Stimulated activated CD4-positive, alpha-beta T cell treated with anti-CD3 and anti-CD28 coated beads, Interleukin-1b, Interleukin-23, amount 100 ng/mL, for 24 hours (primary cell): ENCODE measurements around the gene GPATCH8.
A peak's percentile ranks its signal among the peaks of the same experiment; 100 is the strongest.
"Not testable (repeated sequence)": the region's sequence is repeated elsewhere in the genome, so short reads cannot be mapped to it uniquely, and the experiment has no call there.

Source experiments
- DNase-seq, 4 experiments: peaks; one replicate each; pipeline ENCODE4 v3.0.0-alpha.2; 2020; ENCODE audit warnings: low read depth in 4 of 4, low spot score in 1 of 4

Gene GPATCH8

DNA sequence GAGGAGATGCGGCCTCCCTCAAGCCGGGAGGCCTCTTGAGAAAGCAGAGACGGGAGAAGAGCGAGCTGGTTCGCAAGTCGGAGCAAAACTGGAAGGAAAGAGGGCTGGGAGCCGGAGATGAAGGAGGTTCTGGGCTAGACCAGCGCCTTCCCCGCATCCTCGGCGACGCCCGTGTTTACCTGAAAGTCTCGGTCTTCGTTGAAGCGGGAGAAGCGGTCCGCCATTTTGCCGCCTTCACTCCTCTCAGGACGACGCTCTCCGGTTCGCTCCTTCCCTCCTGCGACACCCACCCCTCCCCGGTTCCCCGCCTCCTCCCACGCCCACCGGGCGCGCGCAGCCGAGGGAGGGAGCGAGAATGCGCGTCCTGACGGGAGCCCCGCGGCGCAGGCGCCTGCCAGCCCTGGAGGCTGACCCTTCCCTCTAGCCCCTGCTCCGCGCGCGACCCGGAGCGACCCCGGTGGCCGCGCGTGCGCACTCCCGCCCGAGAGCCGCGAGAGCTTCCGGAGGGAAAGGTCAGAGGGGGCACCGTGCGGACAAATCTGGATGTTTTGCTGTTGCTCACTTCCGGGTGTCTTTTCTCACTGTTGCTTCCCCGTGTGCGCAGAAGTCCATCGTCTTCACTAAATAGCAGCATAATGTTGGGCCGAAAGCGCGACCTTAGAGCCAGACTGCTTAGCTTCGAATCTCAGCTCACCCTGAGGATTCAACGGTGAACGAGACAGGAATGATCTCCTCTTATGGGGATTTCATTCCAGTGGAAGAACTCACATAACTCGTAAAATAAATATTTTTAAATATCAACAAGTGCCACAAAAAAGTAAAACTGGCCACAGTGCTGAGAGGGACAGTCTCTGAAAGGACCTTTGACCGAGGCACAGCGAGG lies at the start of gene GPATCH8:
TSS of gene GPATCH8 (minus strand) at position 260 of the 883 bp plus-strand sequence. CDS start at position 224, 36 bp downstream.
- peak; percentile 76 to 91 (median 88) for DNase-seq

DNA sequence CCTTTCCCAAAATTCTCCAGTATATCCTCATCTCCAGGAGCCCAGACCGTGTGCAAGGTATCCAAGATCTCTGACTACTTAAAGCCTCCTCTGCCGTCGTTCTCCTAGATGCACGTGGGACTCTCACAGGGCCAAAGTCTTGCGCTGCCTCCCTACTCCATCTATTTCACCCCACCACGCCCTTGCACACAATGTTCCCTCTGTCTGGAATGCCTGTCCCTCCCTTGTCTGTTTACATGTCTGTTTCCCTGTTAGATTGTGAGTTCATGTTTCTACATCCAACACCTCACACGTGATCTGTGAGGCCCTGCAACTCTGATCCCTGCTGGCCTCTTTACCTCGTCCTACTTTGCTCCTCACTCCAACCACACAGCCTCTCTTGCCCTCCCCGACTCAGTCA lies 49.2 kb upstream of the GPATCH8 start:
- DNase-seq: no peak

DNA sequence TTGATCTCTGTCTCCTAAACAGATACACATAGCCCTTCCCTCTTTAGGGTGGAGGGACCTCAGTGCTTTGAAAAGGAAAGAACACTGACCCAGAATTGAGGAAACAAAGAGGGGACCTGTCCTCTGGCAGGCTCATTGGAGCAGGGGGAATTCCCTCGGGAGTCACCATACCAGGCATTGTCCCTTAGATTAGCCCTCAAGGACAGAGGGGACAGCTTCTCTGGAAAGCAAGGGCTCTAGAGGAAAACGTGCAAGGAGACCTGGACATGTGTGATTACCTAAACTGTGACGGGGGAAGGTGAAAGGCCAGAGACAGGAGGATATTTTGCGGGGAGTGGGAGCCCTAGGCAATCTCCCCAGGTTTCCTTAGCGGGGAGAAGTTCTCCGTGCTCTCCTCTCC lies 46.5 kb upstream of the GPATCH8 start:
- DNase-seq: no peak

DNA sequence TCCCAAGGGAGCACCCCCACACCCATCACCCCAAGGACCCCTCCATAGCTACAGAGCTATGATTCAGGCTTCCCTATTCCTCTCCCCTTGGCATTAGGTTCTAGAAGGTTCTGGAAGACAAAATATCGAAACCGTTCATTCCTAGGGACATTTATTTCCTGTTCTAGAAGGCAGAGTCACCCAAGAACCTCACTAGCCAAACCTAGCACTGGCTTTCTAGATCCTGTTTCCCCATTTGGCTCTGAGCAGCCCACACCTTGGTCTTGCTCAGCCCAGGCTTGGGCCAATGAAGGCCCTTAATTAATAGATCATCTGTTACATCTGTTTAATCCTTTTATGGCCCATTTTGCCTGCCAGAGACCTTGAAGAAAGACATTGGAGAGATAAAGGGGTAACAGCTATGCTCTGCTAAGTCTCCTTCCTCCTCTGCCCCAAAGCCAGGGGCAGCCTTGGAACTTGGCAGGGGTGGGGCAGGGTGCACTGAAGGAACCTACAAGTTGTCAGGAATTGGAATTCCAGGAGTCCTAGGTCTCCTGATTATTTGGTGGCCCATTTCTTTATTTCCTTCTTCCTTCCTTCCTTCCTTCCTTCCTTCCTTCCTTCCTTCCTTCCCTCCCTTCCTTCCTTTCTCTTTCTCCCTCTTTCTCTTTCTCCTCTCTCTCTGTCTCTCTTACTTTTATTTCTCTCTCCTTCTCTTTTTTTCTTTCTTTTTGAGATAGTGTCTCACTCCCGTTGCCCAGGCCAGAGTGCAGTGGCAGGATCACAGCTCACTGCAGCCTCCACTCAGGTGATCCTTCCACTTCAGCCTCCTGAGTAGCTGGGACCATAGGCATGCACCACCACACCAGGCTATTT lies 45.4 kb upstream of the GPATCH8 start:
- no peak for DNase-seq

DNA sequence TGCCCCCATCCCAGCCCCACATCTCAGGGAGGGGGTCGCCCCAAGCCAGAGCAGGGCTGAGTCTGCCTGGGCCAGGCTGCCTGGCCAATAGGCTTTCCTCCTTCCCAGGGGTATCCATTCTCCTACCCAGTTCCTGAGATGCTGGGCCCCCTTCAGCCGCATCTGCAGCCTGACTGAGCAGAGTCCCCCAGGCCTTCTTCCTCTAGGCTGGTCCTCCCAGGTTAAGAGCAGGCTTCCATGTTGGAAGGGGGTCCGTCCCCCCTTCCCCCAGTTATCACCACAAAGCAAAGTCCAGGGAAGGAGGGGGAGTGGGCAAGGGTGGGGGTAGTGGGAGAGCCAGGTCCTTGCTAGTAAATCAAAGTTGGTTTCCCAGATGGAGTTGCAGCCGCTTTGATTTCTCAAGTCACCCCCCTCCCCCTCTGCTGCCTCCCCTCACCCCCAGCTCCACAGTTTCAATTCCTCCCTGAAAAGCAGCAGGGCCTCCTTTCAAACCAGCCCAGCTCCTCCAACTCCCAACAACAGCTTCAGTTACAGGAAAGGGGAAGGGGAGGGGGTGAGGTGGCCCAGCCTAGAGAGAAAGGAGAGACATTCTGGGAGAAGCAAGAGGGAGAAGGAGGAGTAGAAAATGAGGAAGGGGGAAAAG lies 44.5 kb upstream of the GPATCH8 start:
- DNase-seq: no peak

DNA sequence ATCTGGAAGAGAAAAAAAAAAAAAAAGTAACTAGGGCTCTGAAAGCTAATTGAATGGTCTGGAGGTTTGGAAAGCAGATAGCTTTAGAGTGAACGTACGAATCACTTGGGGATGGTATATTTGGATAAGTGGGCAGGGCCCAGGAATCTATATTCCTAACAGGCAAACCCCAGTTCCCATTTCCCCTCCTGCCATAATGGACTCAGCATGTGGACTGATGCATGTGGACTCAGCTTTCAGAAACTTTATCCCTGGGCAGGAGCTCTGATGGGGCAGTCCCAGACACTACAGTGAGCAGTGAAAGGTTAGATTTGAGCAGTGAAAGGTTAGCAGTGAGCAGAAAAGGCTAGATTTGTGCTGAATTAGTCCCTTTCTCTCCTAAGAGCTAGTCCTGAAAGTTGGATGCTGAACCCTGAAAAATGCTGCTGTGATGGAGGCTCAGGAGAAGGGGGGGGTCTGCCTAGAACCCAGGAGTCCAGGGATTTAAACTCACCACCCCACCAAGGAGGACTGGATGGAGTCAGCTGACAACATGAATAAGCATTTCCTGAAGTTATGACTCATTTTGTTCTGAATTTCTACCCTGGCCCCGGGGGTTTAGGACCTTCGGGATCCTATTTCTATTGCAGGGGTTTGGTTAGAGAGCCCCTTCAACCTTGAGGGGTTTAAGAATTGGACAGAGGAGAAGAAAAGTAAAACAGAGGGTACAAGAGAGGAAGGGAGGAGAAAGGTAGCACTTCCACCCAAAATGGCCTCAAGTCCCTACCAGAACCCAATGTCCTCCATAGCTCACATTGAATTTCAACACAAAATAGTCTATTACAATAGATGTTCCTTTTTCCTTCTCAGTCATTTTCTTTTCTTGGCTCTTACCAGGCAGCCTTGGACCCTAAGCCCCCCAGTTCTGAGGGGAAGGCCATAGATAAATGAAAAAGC lies 43.7 kb upstream of the GPATCH8 start:
- no peak for DNase-seq

DNA sequence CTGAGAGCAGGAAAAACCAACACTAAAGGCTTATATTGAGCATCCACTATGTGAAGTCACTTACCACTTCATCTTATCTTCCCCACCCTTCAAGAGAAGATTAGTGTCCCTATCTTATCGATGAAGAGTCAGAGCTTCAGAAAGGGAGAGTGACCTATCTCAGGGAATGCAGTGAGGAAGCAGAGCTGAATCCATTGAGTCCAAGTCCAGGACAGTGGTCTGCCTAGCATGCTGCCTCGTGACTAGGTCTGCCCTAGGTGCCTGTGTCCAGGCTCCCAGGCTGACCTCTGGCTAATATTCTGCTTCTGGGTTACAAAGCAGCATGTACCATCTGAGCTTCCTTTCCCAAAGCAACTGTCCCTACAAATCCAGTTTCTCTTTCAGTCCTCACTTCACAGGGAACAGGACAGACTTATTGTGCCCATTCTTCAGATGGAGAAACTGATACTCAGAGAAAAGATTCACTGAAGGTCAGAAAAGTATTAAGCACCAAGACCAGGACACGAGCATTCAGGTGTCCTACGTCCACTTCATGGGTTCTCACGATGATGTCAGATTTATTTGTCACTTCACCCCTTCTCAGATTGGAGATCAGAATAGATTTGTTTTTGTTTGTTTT lies 40.8 kb upstream of the GPATCH8 start:
- no peak for DNase-seq

DNA sequence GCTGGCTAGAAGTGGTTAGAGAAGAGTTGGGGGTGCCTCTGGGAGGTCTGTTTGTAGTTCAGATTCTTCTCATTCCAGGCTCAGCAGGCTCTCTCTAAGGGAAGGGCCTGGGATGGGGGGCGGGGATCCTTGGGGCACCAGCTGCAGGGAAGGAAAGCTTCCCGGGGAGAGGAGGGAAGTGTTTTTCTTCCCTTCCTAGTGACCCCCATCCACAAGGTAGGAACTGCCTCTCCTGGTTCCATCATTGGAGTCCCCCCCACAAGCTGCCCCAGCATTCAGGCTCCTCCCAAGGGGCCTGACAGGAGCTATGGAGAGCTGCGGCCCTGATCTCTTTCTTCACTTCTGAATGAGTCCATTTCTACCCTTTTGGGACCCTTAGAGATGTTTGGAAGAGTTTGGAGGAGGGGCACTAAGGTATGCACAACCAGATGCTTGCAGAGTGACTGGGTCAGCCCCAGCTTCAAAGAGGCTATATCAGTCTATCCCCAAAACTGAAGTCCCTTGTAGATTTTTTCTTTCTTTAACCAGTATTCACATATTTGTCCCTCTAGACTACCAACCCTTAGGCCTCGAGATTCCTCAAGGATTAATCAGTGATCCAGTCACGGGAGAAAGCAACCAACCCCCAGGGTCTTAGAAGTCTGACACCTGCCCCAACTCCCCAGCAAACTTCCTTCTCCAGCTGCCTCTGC lies 40.2 kb upstream of the GPATCH8 start:
- DNase-seq: no peak

DNA sequence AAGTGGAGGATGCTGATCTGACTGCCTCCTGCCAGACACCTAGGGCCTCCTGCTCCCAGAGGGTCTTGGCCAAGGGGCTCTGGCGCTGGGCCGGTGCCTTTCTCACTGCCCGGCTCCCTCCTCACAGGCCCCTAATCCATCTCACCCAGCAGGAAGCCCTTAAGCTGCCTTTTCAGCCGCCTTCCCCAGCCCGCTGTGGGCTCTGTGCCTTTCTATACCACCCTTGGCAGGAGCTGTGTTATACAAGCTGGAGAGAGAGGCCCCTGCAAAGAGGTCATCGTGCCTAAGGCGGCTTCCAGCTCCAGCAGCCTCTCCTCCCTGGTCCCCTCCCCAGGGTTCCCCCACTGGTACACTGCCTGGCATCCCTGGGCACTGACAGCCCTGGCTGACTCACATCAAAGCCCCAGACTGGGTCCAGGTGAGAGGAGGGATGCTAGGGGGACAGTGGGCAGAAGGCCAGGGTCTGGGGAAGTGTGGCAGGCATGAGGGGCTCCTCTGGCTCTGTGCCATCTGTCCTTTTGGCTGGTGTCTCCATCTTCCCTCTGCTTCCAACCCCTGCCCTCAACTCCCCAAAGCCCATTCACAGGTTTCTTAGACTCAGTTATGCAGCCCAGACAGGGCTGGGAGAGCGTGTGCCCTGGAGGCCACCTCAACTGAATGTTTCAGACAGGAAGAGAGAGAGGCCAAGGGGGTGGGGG lies 38.8 kb upstream of the GPATCH8 start:
- no peak for DNase-seq

DNA sequence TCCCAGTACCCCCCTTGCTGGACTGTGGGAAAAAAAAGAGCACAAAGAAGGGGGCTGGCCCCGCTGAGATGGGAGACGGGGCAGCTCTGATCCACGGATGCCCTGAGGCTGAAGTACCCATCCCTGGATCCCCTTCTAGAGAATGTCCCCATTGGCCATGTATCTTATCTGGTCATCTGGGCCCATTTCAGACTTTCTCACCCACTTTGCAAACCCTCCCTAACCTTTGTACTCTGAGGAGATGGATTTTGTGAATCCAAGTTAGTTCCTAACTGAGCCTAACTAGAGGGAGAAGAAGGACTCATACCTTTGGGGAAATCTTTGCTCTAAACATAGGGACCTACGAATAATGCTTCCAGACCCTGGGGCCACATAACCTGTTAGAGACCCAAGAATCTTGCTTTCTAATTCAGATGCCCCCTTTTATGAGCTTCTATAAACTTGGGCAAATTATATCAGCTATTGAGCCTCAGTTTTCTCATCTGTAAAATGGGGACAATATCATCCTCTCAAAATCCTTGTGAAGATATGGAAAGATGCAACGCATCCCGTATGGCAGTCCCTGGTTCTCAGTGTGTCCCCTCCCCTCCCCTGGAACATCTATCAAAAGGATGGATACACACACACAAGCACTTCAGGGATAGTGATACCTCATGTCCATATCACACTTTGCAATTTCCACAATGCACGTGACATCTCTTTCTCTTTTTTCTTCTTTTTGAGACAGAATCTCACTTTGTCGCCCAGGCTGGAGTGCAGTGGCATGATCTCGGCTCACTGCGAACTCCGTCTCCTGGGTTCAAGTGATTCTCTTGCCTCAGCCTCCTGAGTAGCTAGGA lies 37.3 kb upstream of the GPATCH8 start:
- DNase-seq: no peak

DNA sequence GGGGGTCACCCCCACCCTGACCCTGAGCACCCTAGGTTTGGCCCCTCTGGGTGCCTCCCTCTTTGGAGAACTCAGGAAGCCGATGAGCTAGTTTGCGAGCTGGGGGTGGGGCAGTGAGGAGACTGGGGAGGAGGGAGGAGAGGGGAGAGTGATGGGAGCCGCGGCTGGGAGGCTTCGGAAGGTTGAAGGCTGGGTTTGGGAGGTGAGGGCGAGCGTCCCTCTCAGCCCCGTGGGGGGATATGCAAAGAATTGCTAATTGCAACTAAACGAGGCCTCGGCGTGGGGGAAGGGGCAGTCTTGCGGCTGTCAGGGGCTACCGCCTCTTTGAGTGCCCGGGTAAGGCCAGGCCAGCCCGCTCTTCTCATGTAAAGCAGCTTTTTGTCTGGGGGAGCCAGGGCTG lies 36.5 kb upstream of the GPATCH8 start:
- no peak for DNase-seq

DNA sequence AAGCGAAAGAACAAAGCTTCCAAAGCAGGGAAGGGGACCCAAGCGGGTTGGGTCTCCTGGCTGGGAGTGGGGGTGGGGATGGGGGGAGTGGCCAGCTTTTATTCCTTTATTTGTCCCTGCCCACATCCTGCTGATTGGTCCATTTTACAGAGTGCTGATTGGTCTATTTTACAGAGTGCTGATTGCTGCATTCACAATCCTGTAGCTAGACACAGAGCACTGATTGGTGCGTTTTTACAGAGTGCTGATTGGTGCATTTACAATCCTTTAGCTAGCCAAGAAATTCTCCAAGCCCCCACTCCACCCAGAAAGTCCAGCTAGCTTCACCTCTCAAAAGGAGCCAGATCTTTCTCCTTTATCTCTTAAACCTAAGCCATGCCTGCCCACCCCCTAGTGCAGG lies 34.7 kb upstream of the GPATCH8 start:
- not testable (repeated sequence) for DNase-seq

DNA sequence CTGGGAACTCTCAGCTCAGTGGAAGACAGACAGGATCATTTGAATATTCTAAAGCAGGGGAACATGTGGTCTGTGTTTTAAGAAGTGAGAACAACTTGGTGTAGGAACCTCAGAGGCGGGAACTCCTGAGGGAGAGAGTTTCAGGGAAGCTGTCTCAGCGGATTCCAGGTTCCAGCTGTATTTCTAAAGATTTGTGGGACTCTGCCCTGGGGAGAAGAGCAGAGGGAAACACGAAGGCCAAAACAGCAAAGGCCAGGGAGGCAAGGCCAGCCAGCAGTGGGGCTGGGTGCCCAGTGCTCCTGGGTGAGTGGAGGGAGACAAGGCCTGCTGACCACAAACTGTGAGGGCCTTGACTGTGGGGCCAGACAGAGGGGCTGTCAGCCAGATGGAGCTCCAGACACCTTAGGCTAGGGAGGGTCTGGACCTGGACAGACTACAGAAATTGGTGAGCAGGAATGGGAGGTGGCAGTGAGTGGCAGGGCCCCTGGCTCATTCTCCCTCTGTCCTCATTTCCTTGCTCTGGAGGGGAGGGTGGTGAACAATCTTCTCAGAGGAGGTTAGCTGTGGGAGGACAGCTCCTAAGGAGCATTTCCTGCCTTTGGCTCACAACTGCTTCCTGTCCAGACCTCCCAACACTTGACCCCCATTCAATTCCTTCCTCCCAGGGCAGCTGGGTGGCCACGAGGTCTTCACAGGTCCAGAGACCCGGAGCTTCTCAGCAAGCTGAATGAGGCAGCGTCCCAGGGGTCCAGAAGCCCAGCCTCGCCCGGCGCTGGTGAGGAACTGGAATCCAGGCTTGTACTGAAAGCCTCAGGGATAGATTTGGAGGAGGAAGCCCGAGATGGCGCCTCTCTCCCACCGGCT lies 33.1 kb upstream of the GPATCH8 start:
- DNase-seq: no peak

DNA sequence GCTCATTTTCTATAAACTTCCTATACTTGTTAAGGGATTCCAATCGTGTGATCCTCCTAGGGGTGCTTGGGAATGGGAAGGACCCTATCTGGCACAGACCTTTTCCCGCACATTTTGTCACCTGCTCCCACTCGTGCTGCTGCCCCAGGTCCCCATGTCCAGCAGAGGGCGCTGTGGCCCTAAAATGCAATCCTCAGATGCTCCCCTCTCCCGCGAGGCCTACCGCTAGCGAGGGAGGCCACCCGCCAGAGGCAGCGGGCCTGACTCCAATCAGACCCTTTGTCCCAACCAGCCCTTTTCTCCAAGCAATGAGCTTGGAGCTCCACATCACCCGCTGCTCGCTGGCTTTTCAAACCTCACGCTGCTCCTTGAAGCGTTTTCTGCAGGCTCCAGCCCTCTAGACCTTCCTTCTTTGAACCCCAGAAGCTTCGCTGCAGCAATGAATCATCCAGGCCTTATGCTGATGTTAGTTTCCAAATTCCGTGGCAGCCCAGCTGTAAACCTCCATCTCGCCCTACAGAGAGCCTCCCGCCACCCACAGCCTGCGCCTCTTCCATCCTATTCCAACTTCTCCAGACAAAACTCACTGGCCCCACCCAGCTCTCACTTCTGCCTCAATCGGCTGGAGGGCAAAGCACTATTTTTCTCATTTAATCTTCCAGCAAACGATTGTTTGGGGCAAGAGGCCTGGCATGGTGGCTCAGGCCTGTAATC lies 30.5 kb upstream of the GPATCH8 start:
- peak; percentile 79 to 93 (median 84) for DNase-seq

DNA sequence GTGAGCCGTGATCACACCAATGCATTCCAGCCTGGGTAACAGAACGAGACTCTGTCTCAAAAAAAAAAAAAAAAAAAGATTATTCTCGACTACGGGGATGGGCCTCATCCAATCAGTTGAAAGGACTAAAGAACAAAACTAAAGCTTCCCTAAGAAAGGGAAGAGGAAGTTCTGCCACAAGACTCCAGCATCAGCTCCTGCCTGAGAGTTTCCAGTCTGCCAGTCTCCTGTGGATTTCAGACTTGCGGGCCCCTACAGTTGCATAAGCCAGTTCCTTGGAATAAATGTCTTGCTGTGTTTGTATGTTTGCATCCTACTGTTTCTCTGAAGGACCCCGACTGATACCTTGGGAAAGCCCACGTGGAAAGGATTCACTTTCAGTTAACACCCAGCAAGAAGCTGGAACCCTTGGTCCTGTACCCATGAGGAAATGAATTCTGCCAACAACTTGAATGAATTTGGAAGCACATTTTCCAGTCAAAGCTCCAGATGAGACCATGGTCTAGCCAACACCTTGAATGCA lies 27.8 kb upstream of the GPATCH8 start:
- no peak for DNase-seq

DNA sequence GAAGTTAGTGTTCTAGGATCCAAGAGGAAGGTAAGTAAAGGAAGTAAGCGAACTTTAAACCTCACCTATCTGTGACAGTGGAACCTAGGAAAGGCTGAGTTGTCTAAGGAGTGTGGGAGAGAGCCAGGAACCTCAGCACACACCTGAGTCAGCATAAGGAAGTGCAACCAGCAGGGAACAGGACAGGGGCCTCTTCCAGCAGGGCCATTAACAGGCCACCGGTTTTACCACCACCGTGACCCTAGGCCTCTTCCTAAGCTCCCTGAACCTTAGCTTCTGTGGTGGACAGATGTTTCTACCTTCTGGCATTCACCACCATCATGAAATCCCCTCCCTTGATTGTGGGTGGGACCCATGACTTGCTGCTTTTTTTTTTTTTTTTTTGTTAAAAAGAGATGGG lies 26.7 kb upstream of the GPATCH8 start:
- no peak for DNase-seq
